C4-2B (cell line): Measurements from ENCODE around the gene TRPM7.

Source experiments
- CTCF ChIP-seq: fragments of 450-650 bp; conservative IDR thresholded peaks from 2 replicates; pipeline ENCODE4 v1.5.1; 2017; ENCODE audit warnings: mild to moderate bottlenecking
- ZFX ChIP-seq: fragments of 450-650 bp; IDR thresholded peaks from 2 replicates; pipeline ENCODE4 v1.6.1; 2017

- no peak for TF ChIP-seq ZFX
- no peak for TF ChIP-seq CTCF
These were observed 123.6 kb downstream of the TRPM7 start for GRCh38 chr15:50562735-50563640.
